GM18519 (cell line): ENCODE results near the gene NRXN3.

Source experiments
- ATAC-seq: cut with Tn5 transposase; IDR thresholded peaks from one replicate; pipeline ENCODE4 v1.9.1; 2021; ENCODE audit warnings: mild to moderate bottlenecking, moderate library complexity; ENCODE audit not compliant: unreplicated experiment, low FRiP score

The NRXN3 gene

GRCh38 chr14:79413734-79414428 lies 1243.7 kb downstream of the NRXN3 start:
- no peak for ATAC-seq

GRCh38 chr14:79415726-79416125 lies 1245.6 kb downstream of the NRXN3 start:
- ATAC-seq: no peak

GRCh38 chr14:79417961-79418360 lies 1247.8 kb downstream of the NRXN3 start:
- no peak for ATAC-seq

- no peak for ATAC-seq
Measured at GRCh38 chr14:79418649-79419415, 1248.7 kb downstream of the NRXN3 start.

- no peak for ATAC-seq
Measured at GRCh38 chr14:79419571-79420327, 1249.6 kb downstream of the NRXN3 start.

GRCh38 chr14:79420725-79421124 lies 1250.6 kb downstream of the NRXN3 start:
- ATAC-seq: no peak

GRCh38 chr14:79421811-79422210 lies 1251.6 kb downstream of the NRXN3 start:
- no peak for ATAC-seq

- ATAC-seq: no peak
Measured at GRCh38 chr14:79424462-79424861, 1254.3 kb downstream of the NRXN3 start.

GRCh38 chr14:79426103-79426755 lies 1256.1 kb downstream of the NRXN3 start:
- ATAC-seq: no peak

GRCh38 chr14:79432640-79433039 lies 1262.5 kb downstream of the NRXN3 start:
- ATAC-seq: no peak

- ATAC-seq: no peak
Measured at GRCh38 chr14:79436335-79436734, 1266.2 kb downstream of the NRXN3 start.

GRCh38 chr14:79437951-79438350 lies 1267.8 kb downstream of the NRXN3 start:
- ATAC-seq: no peak

- no peak for ATAC-seq
Measured at GRCh38 chr14:79438696-79439342, 1268.6 kb downstream of the NRXN3 start.

- ATAC-seq: no peak
Measured at GRCh38 chr14:79442786-79443185, 1272.6 kb downstream of the NRXN3 start.

- ATAC-seq: no peak
Measured at GRCh38 chr14:79443602-79444001, 1273.4 kb downstream of the NRXN3 start.

- ATAC-seq: no peak
Measured at GRCh38 chr14:79448960-79449359, 1278.8 kb downstream of the NRXN3 start.

- no peak for ATAC-seq
Measured at GRCh38 chr14:79451601-79452000, 1281.4 kb downstream of the NRXN3 start.

GRCh38 chr14:79453276-79453675 lies 1283.1 kb downstream of the NRXN3 start:
- ATAC-seq: no peak

GRCh38 chr14:79464468-79464867 lies 1294.3 kb downstream of the NRXN3 start:
- no peak for ATAC-seq

- ATAC-seq: no peak
Measured at GRCh38 chr14:79465651-79466050, 1295.5 kb downstream of the NRXN3 start.
